ENCODE measurements around the gene GALNTL6.

- TF ChIP-seq CTCF (IDR thresholded peaks at IDR 0.05): no peak
- no peak for TF ChIP-seq POLR2A (IDR thresholded peaks at IDR 0.05)
Observed at GRCh38 chr4:172708184-172708583, 895.0 kb downstream of the GALNTL6 start.

All from lower leg skin (tissue), 3 donors.